HG03280 (cell line): Measurements from ENCODE around the gene ZNF808.
"Not testable (repeated sequence)": the region's sequence is repeated elsewhere in the genome, so short reads cannot be mapped to it uniquely, and the experiment has no call there.

Experiments used
- ATAC-seq: cut with Tn5 transposase; IDR thresholded peaks from one replicate; pipeline ENCODE4 v1.9.1; 2021; ENCODE audit warnings: mild to moderate bottlenecking, moderate library complexity; ENCODE audit not compliant: unreplicated experiment

ZNF808 gene

GRCh38 chr19:52535771-52536447 is 8.4 kb downstream of the ZNF808 start:
- ATAC-seq = peak; percentile 88

GRCh38 chr19:52536448-52536800 is 9.0 kb downstream of the ZNF808 start:
- ATAC-seq = peak; percentile 36

- not testable (repeated sequence) for ATAC-seq
These were observed 11.3 kb downstream of the ZNF808 start for GRCh38 chr19:52538815-52539214.

GRCh38 chr19:52541176-52541575 is 13.7 kb downstream of the ZNF808 start:
- not testable (repeated sequence) for ATAC-seq

- ATAC-seq = no peak
These were observed 14.1 kb downstream of the ZNF808 start for GRCh38 chr19:52541608-52542007.

GRCh38 chr19:52542541-52542940 is 15.1 kb downstream of the ZNF808 start:
- not testable (repeated sequence) for ATAC-seq

GRCh38 chr19:52542984-52543664 is 15.7 kb downstream of the ZNF808 start:
- no peak for ATAC-seq

GRCh38 chr19:52554216-52554971 is 26.9 kb downstream of the ZNF808 start:
- no peak for ATAC-seq

GRCh38 chr19:52557231-52557995 is 29.9 kb downstream of the ZNF808 start:
- no peak for ATAC-seq

GRCh38 chr19:52558732-52559445 is 31.4 kb downstream of the ZNF808 start:
- not testable (repeated sequence) for ATAC-seq

GRCh38 chr19:52561611-52562010 is 34.1 kb downstream of the ZNF808 start:
- ATAC-seq = not testable (repeated sequence)

- ATAC-seq = no peak
These were observed 38.7 kb downstream of the ZNF808 start for GRCh38 chr19:52566121-52566520.

GRCh38 chr19:52566588-52566987 is 39.1 kb downstream of the ZNF808 start:
- no peak for ATAC-seq

- no peak for ATAC-seq
These were observed 40.5 kb downstream of the ZNF808 start for GRCh38 chr19:52567921-52568320.

- ATAC-seq = not testable (repeated sequence)
These were observed 42.2 kb downstream of the ZNF808 start for GRCh38 chr19:52569638-52569999.

GRCh38 chr19:52570000-52570861 is 42.8 kb downstream of the ZNF808 start, which contains the start of gene ZNF701:
Gene ZNF701 (plus strand): TSS chr19:52570287. CDS start chr19:52574148, 3,861 bp downstream.
- ATAC-seq = peak; percentile 92

GRCh38 chr19:52584736-52585440 is 57.4 kb downstream of the ZNF808 start:
- ATAC-seq = no peak

- no peak for ATAC-seq
These were observed 58.1 kb downstream of the ZNF808 start for GRCh38 chr19:52585604-52586003.

GRCh38 chr19:52590728-52591127 is 63.3 kb downstream of the ZNF808 start:
- no peak for ATAC-seq
